SHP77 (cell line): ENCODE measurements around the gene USH1C.

Experiments used
- DNase-seq, 2 experiments: peaks; one replicate each; lab custom pipeline; 2025; lab: John Stamatoyannopoulos, UW

The USH1C gene

DNA sequence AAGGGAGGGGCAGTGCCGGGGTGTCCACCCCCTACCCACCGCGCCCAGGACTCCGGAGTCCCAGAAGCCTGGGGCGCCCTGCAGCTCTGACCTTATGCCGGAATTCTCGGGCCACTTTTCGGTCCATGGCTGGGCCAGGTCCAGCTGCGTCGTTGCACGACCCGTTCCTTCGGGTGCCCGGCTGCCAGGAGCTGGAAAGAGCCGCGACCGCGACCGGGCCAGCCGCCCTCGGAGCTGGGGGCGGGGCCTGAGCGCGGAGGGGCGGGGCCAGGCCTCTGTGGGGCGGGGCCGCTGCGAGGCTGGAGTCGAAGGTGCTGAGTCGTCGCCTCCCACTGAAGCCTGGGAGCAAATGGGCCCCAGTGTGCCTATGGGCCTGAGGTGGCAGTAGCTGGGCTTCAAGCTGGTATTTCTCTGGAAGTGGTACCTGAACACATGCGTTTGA is at the start of gene USH1C:
USH1C (minus strand) TSS at position 236 of the 442 bp plus-strand sequence; CDS start at position 127, 109 bp downstream.
- no peak for DNase-seq

DNA sequence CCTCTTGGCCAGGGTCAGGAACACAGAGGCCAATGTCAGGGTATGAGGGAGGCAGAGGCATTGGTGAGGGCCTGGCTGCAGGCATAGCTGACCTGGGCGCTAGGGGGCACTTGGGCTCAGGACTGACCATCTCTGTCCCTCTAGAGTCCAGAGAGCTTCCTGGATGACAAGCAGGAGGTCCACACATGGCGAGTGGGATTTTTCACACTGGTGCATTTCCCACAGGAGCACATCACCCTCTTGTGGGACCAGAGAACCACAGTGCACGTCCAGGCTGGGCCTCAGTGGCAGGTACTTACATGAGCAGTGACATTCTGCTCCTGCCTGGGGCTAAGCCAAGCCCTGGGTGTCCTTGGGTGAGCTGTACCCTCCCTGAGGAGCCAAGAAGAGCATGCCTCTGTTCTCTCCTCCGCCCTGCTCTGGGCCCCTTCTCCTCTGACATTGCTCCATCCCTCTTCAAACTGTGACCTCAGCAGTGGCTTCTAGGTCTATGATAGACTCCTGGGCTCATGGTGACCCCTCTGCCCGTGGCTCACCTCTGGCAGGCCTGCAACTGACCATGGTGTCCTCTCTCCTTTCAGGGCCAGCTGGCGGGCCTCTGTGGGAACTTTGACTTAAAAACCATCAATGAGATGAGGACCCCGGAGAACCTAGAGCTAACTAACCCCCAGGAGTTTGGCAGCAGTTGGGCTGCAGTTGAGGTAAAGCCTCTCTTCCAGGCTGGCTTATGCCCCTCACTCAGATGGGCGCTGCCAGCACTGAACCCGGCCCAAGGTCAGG is 49.4 kb upstream of the USH1C start:
- no peak for DNase-seq

DNA sequence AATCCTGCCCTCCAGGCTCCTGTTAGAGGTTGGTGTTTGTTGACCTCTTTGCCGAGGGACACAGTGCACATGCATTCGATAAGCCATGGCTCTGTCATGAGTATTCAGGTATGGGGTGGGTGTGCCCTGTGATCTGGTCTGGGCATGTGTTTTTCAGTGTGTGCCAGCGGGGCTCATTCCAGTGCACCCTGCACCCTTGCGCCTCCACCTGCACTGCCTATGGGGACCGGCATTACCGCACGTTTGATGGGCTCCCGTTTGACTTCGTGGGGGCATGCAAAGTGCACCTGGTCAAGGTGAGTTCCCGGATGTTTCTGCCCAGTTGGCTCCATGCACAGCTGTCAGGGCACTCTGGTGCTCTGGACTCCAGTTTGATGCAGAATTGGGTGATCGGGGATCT is 47.1 kb upstream of the USH1C start:
- DNase-seq = no peak

DNA sequence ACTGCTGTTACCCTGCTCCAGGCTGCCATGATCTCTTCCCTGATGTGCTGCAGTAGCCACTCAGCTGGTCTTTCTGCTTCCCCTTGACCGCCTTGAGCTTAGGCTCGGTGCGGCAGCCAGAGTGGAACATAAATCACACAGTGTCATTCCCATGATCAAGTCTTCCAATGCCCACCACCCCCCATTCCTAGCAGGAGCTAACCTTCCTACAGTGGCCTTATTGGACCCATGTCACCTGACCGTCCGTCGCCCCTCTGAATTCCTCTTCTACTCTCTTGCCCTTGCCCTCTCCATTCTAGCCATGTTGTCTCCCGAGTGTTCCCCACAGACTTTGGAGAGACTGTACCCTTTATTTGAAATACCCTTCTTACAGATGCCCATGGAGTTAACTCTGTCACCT is 46.2 kb upstream of the USH1C start:
- DNase-seq = no peak

DNA sequence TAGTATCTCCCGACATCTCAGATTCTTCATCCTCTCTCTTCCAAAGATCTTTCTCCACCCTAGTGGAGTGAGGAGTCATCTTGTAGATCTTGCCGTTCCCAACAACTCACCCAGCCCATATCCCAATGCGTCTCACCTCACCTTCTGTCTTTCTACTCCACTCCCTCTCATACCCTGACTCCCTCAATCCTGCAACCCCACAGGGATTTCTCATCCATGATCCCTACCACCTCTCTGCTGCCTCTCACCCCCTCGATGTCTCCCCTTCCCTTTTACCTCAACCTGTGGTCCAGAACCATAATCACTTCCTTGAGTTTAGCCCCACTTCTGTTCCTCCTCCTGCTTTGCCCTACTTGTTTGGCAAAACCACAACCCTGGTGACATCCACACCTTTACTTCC is 44.5 kb upstream of the USH1C start:
- DNase-seq = no peak

DNA sequence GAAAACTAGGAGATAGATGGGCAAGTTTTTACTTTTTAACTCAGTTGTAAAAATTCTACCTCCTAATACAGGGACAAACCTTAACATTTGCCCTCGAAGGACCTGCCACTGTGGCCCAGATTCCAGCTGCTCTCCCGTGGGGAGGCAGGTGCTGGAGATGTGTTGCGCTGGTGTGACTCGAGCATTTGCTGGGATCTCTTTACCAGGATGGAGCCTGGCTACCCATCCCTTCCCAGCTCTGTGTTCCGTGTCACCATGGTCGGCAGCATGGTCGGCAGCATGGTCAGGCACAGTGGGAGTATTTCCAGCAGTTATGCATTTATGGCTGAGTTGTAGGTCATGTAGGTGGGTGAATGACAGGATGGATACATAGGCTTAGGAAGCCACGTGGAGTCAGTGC is 44.0 kb upstream of the USH1C start:
- no peak for DNase-seq

DNA sequence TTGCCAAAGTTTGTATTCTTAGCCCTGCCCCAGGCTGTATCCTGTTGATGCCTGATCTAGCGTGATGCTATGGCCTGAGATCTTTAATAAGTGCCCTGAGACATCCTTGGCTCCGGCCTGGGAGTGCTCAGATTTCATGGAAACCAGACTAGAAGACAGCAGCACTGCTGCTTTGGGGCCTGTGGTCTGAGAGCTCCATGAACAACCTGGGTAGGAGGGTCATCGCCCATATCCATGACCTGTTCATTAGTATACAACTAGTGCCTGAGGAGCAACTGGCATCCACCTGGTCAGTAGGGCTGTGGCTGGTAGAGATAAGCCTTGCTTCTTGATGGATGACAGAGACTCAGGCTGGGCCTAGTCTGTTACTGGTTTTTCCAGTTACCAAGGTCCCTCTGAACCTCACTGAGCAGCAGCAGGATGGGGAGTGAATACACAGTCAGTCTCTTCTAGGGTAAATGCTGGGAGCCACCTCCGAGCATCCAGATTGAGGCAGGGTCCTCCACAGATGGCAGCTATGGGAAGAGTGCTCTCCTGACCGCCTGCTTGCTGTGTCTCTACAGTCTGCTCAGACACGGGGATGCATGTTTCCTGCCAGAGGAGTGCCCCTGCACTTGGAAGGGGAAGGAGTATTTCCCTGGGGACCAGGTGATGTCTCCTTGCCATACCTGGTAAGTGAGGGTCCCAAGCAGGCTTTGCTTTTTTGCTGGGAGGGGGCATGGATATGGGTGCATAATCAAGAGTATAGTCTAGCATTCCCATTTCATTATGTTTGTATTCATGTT is 41.9 kb upstream of the USH1C start:
- DNase-seq = no peak

DNA sequence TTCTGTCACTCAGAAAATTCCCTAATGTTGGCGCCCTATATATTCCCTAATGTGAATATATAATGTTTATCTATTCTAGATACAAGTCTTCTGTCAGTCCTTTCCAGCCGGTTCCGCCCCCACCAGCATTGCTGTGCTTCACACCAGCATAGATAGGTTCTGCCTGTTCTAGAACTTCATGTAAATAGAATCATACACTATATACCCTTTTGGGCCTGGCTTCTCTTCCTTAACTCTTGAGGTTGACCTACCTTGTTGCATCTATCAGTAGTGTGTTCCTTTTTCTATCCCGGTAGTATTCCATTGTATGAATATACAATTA is 37.5 kb upstream of the USH1C start:
- DNase-seq = no peak

DNA sequence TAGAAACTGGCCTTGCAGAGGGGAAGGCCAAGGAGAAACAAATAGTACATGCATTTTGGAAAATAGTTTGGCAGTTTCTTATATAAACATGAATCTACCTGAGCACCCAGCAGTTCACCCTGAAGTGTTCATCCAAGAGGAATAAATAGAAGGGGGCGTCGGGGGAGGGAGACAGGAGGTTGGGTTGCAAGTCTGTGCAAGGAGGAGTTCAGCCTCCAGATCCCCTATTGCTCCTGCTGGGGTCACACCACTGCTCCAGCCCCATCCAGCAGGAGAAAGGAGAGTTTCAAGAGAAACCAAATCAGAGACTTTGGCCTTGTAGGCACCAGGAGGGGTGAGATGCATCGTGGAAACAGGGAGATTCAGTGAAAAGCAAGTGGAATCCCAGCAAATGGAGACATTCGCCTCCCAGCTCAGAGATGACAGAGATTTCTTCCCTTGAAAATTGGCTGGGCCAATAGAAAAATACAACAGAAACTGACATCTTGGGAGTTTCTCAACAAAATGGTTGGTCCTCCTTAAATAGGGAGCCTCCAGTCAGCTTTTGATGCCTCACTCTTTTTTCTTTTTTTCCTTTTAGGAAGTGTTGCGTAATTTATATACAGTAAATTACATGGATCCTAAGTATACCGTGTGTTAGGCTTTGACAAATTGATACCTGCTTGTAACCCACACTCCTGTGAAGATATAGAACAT is 37.0 kb upstream of the USH1C start:
- no peak for DNase-seq

DNA sequence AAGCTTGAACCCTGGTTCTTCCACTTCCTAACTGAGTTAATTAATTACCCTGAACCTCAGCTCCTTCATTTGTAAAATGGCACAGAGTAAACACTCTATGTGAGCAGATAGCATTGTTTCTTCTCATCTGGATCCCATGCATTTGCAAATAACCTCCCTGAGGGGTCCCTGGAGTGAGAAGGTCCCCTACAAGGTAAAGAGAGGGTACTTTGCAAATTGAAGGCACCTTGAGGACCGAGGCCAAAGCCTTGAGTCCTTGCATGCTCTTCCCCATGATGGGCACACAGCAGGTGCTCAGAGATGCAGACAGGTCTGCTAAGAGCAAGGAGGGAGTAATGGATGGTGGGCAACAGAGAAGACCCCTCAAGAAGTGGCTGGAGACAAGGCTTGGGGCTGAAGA is 36.1 kb upstream of the USH1C start:
- no peak for DNase-seq

DNA sequence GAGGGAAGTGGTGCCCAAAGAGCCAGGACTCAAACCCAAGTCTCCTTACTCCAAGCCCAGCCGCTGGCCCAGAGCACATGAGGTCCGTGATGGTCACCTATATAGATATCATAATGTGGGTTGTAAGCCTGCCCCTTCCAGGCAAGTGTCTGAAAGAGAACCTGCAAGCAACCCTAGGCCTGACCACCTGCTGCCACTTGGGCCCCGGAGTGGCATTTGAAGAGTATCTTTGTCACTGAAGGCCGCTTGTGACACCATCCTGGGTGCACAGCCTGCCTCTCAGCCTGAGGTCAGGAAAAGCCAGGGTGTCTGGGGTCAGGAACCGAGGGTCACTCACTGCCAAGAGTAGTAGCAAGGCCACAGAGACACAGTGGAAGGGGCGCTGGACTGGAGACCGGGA is 35.2 kb upstream of the USH1C start:
- DNase-seq = no peak

DNA sequence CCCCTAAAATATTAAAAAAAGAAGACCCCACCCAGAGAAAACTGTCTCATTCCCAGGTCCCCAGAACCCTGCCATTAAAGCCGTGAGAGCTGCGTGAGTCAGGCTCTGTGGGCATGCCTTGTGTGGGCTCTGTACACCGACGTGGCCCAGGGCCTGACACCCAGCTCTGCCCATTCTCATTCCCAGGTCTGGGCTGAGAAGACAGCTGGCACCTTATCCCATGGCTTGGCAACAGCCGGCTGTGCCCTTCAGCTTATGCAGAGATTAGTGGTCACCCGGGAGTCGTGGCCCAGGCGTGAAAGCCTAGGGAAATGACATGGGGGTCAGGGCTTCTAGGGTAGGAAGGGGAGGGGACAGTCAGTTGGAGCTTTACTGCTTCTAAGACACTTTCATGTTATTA is 34.7 kb upstream of the USH1C start:
- DNase-seq = no peak

DNA sequence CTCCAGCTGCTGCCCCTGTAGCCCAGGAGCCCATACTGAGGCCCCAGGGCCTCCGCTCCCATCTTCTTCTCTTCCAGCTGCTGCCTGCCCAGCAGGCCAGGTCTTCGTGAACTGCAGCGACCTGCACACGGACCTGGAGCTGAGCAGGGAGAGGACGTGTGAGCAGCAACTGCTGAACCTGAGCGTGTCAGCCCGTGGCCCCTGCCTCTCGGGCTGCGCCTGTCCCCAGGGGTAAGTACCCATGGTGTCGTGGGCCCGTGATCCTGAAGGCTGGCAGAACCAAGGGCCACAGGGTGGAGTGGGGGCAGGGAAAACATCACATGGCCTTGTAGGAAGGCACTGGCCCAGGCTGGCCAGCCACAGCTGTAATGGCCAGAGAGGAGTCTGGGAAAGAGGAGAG is 34.1 kb upstream of the USH1C start:
- no peak for DNase-seq

DNA sequence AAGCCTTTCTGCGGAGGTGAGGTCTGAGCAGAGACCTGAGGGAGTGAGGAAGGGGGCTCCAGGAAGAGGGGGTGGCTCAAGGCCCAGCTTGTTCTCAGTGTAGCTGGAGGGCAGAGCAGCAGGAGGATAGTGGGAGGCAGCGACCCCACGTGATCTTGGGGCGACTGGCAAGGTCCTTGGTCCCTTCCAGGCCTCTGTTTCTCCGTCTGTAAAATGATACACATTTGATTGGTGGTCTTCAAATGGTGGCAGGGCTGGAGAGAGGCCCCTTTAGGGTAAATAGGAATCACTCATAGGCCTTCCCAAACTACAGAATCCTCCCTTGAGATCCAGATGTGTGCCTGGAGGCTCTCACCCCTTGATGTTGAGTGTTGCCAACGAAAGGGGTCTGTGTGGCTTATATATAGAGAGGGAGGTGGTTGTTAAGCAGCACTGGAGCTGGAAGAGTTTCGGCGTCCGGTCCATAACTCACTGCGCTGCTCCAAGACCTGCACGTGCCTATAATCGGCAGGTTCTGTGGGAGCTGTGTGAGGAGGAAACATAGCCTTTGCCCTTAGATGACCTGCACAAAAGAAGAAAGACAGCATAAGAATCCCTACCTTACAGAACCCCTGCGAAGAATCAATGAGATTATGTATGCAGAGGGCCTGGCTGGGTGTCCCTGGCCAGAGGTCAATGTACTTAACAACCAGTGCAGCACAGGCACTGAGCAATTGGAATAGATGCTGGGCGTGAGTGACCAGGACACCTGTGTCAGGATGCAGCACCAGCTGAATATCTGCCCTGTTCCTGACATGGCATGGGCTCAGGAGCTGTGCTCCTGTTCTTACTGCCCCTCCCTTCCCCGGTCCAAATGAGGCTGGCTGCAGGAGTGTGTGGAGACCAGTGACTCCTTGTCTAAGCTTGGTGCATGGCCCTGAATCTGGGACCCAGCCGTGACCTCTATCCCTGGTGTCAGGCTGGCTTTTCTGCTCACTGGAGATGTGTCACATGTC is 31.5 kb upstream of the USH1C start:
- no peak for DNase-seq

DNA sequence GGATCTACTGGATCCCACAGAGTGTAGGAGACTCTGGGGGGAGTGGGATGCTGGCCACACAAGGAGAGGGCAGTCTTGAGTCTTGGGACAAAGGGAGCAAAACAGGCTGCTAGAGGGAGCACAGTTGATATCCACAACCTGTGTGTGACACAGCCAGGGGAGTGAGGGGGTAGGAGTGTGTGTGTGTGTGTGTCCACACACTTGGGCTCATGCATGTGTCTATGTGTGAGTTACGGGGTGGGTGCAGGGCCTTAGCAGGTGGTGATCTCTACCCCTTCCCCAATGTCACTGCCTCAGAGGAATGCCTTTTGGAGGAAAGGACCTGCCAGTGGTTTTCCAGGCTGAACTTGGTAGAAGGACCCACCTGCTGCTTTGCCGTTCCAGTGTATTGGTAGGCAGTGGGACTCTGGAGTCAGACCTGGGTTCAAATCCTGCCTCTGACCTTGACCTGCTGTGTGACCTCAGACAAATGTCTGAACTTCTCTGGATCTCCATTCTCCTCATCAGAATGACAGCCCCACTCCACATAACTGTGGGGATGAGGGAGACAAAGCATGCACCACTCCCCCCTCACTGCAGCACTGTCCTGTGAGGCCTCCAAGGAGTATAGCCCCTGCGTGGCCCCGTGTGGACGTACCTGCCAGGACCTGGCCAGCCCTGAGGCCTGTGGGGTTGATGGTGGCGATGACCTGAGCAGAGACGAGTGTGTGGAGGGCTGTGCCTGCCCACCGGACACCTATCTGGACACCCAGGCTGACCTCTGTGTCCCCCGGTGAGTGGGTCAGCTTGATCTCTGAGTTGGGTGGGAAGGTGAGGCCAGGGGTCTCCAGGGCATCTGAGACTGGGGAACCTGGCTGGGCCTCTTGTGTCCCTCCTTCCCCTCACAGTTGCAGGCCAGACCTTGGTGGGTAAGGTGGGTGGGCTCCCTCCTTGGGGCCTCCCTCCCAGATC is 30.2 kb upstream of the USH1C start:
- DNase-seq = no peak

DNA sequence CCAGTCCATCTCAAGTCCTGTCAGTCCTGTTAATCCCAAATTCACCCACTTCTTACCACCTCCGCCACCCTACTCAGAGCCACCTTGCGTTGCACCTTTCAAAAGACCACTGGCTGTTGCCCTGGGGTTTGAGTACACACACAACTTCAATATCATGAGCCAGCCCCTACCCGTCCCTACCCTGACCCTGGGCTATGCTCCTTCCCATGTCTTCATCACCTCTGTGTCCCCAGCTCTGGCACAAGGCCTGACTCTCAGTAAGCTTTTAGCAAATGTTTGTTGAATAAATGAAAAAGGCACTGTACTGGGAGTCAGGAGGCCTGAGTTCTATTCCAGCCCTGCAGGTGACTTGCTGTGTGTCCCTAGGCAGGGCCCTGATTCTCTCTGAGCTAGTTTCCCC is 29.3 kb upstream of the USH1C start:
- no peak for DNase-seq

DNA sequence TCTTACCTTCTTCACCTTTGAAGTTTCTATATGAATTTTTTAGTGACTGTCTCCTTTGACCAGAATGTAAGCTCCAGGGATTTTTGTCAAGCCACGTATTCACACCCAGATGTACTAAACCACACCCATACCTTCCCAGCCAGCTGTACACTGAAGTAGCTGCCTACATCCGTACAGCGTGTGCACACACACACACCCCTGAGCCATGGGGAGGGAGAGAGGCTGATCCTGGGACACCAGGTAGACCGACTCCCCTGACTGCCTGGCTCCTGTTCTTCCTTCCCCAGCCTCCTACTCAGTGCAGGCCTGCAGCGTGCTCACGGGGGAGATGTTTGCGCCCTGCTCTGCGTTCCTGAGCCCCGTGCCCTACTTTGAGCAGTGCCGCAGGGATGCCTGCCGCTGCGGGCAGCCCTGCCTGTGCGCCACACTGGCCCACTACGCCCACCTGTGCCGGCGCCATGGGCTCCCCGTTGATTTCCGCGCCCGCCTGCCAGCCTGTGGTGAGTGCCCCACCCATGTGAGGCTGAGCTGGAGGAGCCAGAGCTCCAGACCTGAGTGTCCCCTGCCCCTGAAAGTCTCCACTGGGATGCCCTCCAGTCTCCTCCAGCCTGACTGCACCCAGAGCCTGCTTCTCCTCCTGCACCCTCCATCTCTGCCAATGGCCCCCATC is 28.7 kb upstream of the USH1C start:
- DNase-seq = no peak

DNA sequence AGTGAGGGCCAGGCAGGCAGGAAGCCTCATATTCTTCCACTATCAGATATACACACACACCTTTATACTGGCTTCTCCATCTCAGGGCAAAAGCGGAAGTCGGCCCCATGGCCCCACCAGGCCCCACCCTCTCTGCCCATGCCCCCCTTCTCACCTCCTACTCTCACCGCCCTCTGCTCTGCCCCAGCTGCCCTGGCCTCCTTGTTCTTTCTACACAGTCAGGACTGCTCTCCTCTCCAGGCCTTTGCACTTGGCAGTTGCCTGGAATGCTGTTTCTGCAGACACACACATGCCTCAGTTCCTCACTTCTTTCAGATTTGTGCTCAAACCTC is 28.1 kb upstream of the USH1C start:
- DNase-seq = no peak

DNA sequence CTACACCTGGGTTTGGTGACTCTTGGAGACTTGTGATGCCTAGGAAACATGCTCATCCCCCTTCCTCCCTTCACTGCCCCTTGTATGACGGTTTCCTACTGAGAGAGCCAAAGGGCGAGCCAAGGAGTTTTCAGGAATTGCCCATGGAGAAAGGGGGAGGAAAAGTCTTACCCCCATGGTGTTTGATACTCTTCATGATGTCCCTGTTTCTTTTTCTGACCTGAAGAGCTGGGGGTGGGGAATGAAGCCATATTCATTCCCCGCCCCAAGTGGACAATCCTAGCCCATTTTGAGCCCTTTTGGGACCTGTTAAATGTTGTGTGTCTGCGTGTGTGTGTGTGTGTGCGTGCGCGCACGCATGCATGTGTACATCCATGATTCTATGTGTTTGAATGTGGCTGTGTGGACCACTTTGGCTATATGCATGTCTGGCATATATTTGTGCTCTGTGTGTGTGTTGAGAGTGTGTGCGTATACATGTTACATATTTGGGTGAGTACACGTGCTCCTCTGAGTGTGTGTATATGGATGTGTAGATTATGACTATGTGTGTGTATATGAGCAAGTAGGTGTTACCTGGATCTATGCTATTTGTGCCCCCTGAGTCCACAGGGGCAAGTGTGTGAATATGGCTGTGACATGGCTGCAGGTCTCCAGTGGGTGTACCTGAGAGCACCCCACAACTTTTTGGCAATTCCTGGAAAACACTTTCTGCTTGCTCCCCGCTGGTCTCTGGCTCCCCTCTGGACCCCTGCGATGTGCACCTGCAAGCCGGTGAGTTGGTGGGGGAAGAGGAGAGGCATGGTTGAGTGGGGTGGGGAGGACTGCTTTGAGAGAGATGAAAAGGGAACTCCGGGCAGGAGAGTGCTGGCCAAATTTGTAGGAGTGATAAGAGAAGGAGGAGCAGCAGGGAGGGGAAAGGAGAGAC is 27.5 kb upstream of the USH1C start:
- no peak for DNase-seq
